RPMI8226 (cell line): ENCODE measurements around the gene SPINK7.

ENCODE experiments used
- DNase-seq: peaks from one replicate; pipeline ENCODE4 v3.0.0-alpha.2; 2015

The SPINK7 gene

DNA sequence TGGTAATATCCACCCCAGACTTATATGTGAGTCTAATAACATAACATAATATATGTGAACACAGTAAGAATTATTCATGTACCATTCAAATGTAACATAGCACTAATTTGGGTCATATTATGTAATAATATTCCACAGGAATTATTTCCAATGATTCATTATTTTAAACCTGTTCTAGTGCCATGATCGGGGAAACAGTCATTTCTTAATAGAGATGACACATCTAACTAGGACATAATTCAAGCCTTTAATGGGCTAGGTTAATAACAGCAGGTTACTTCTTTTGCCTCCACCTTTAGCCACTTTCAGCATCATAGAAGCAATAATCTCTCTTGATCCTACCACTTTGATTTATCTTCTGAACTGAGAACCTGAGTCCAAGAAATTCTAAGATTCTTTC is 35.5 kb downstream of the SPINK7 start:
- DNase-seq, result no peak

DNA sequence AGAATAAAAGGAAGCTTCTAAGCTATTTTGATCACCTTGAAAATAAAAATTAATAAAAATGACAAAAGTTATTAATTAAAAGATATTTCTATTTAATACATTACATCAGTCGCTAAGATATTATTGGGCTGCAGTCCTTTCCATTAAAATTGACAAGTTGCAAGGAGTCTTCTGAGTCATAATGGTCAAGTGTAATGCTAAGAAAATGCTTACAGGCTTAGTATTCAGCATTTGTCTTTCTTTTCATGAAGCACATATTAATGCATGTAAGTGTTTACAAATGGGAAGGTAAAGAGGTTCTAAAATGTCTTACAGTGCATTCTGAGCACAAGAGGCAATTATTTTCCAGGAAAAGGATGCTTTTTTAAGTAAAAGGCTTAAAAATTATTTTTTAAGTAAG is 40.5 kb downstream of the SPINK7 start:
- DNase-seq, result no peak

DNA sequence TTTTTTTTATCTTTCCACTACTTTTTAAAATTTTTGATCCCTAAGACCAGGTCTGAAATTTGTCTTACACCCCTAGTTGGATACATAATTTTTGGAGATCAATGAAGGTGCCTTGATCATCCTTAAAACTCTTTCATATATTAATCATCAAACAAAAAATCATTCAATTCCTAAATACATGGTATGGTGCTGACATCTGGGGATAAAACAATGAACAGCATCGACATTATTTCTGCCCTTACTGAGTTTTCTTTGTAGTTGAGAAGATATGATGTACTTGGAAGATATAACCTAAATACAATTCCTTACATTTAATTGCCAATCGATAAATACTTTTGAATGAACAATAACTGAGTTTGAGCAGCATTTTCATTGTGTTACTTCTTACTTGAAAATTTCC is 41.4 kb downstream of the SPINK7 start:
- no peak for DNase-seq

DNA sequence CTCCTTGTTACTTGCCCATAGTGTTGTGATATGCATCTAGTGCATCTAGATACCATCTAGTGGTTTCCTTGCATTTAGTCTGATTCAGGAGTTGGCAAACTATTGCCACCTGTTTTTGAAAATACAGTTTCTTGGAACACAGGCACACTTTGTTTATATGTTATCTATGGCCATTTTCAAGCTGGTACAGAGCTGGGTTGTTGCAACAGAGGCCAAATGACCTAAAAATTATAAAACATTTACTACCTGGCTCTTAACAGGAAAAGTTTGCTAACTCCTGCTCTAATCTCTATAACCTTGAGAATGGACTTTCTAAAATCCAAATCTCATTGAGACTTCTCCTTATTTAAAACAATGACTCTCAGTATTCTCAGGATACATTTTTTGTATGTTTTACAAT is 52.1 kb downstream of the SPINK7 start:
- DNase-seq, result no peak
